K562 (cell line): ENCODE results near the gene OPRL1. TPM values are rescaled to one million over a fixed set of nuclear protein-coding genes. Genes with fewer than 3 reads are reported as not detected.

Source experiments
- FOS ChIP-seq: IDR thresholded peaks from 3 replicates; pipeline ENCODE4 v1.6.1; 2011; ENCODE audit not compliant: insufficient read length; ENCODE audit errors: extremely low read depth
- GABPA ChIP-seq: fragments of 200-800 bp; sonication (Bioruptor generic); conservative IDR thresholded peaks from 2 replicates; pipeline ENCODE4 v1.6.1; 2016; ENCODE audit warnings: low read depth, missing genetic modification characterization, missing compliant biosample characterization
- LARP7 ChIP-seq: fragments of 450-650 bp; IDR thresholded peaks from 2 replicates; pipeline ENCODE4 v1.6.1; 2016
- PATZ1 ChIP-seq: fragments of 250-450 bp; sonication (Bioruptor Pico); IDR thresholded peaks from 2 replicates; pipeline ENCODE4 v1.5.0; 2020; ENCODE audit warnings: mild to moderate bottlenecking, borderline replicate concordance
- PHF20 ChIP-seq: fragments of 450-650 bp; IDR thresholded peaks from 2 replicates; pipeline ENCODE4 v1.6.1; 2018; ENCODE audit not compliant: partially characterized antibody
- POLR3A ChIP-seq: IDR thresholded peaks from 2 replicates; pipeline ENCODE4 v1.6.1; 2011; ENCODE audit warnings: borderline replicate concordance, mild to moderate bottlenecking, moderate library complexity; ENCODE audit not compliant: insufficient read length, insufficient read depth; ENCODE audit errors: extremely low read depth
- SLC30A9 ChIP-seq: fragments of 250-450 bp; sonication (Bioruptor Pico); IDR thresholded peaks from 2 replicates; pipeline ENCODE4 v1.8.0; 2022; ENCODE audit warnings: mild to moderate bottlenecking, moderate library complexity
- SRF ChIP-seq, 2 experiments: fragments of 250-450, 450-650 bp in 1 of 2; sonication (Bioruptor Pico) in 1 of 2; sonication (generic) in 1 of 2; formaldehyde crosslinking; IDR thresholded peaks; 2 replicates each; pipeline versions ENCODE4 v1.5.0 to v1.5.1; 2020 to 2022; ENCODE audit warnings: mild to moderate bottlenecking in 1 of 2, missing genetic modification reagents in 1 of 2
- STAT6 ChIP-seq: sonication (generic); formaldehyde crosslinking; IDR thresholded peaks from 2 replicates; pipeline ENCODE4 v1.8.1; 2023; ENCODE audit warnings: mild to moderate bottlenecking, missing genetic modification reagents
- TRIM25 ChIP-seq: fragments of 450-650 bp; IDR thresholded peaks from 2 replicates; pipeline ENCODE4 v1.7.0; 2016; ENCODE audit warnings: borderline replicate concordance
- YY1 ChIP-seq, 3 experiments: IDR thresholded peaks; 2 replicates each; pipeline ENCODE4 v1.6.1; 2011; ENCODE audit warnings: low read length in 2 of 3, mild to moderate bottlenecking in 2 of 3, moderate library complexity in 2 of 3, borderline replicate concordance in 1 of 3, control low read depth in 1 of 3, low read depth in 1 of 3; ENCODE audit not compliant: insufficient read depth in 3 of 3, insufficient replicate concordance in 2 of 3, control insufficient read depth in 1 of 3, insufficient read length in 1 of 3; ENCODE audit errors: extremely low read depth in 1 of 3
- ZBTB11 ChIP-seq, 3 experiments: fragments of 200-800 bp in 1 of 3; fragments of 250-450 bp in 1 of 3; fragments of 450-650 bp in 1 of 3; sonication (Bioruptor Pico) in 1 of 3; sonication (Bioruptor generic) in 1 of 3; formaldehyde crosslinking in 1 of 3; IDR thresholded peaks; 2 replicates each; pipeline versions ENCODE4 v1.6.1 to v1.8.0; 2016 to 2022; ENCODE audit warnings: mild to moderate bottlenecking in 2 of 3, missing genetic modification characterization in 2 of 3, missing compliant biosample characterization in 1 of 3, moderate library complexity in 1 of 3
- ZNF766 ChIP-seq: fragments of 200-800 bp; sonication (Bioruptor generic); conservative IDR thresholded peaks from 2 replicates; pipeline ENCODE4 v1.6.1; 2016; ENCODE audit warnings: missing genetic modification characterization, missing compliant biosample characterization
- polyA plus RNA-seq, 8 experiments: library from polyadenylated mRNA; depleted of rRNA in 4 of 8; stranded (reverse) in 5 of 8; unstranded in 3 of 8; fragments of >200 nt; fragmentation: Nextera tagmentation in 2 of 8; fragmentation: Illumina TruSeq in 1 of 8; extraction: Ambion mirVana in 2 of 8; extraction: Trizol in 1 of 8; gene quantifications; 2 replicates each; pipeline versions ENCODE4 v1.2.1 to v1.2.3, GENCODE V29; 2011 to 2014; ENCODE audit warnings: inconsistent platforms in 1 of 8, missing spikeins in 1 of 8
- total RNA-seq, 7 experiments: library from RNA; depleted of rRNA in 6 of 7; stranded (reverse); fragments of >200 nt in 6 of 7; fragmentation: Illumina TruSeq in 2 of 7; extraction: Trizol in 2 of 7; gene quantifications; 2 replicates each; pipeline versions ENCODE4 v1.2.1 to v1.2.3, GENCODE V29; 2011 to 2021; ENCODE audit warnings: low replicate concordance in 1 of 7
- TF ChIP-seq, protein P1 (sequence below): fragments of 450-650 bp; formaldehyde crosslinking; IDR thresholded peaks from 2 replicates; pipeline ENCODE4 v1.4.0; 2020; ENCODE audit warnings: mild to moderate bottlenecking, moderate library complexity

Gene OPRL1
- total and polyA plus RNA-seq, 9 of the 15 experiments (the other 6 are each of a cell fraction or from before 2014, with no cell fraction given), result 0.06 to 0.33 (median 0.11) TPM; not detected in 2

DNA sequence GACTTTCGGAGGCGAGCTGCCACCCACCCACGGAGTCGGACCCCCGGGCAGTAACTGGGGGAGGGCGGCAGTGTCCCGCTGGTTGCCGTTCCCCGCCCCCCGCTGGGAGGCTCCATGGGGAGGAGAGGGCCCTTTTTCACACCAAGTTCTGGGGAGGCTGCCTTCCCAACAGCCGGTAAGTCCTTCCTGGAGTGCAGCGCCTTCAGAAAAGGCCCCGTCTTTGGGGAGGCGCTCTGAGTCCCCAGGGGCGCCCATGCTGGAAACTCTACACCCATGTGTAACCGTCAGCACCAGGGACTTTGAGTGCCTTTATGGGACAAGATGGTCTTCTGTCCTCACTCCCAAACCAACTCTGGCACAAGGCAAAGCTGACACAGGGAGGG lies 30.0 kb upstream of the OPRL1 start (continued):
- TF ChIP-seq ZBTB11 (CRISPR knock-in tag; IDR thresholded peaks at IDR 0.05), result peak in 1 of 3 experiments; percentile 50; a peak in 1 of 6 replicates
- no peak for TF ChIP-seq SRF (CRISPR knock-in tag; IDR thresholded peaks at IDR 0.05)
- no peak for TF ChIP-seq PHF20
- TF ChIP-seq ZNF766 (CRISPR knock-in tag), result no peak
- TF ChIP-seq POLR3A, result no peak
- TF ChIP-seq PATZ1, result no peak
- TF ChIP-seq TRIM25, result no peak
- TF ChIP-seq, protein P1, sequence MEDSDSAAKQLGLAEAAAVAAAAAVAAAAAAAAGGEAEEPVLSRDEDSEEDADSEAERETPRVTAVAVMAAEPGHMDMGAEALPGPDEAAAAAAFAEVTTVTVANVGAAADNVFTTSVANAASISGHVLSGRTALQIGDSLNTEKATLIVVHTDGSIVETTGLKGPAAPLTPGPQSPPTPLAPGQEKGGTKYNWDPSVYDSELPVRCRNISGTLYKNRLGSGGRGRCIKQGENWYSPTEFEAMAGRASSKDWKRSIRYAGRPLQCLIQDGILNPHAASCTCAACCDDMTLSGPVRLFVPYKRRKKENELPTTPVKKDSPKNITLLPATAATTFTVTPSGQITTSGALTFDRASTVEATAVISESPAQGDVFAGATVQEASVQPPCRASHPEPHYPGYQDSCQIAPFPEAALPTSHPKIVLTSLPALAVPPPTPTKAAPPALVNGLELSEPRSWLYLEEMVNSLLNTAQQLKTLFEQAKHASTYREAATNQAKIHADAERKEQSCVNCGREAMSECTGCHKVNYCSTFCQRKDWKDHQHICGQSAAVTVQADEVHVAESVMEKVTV (CRISPR knock-in tag), result no peak
- peak in 1 of 3 experiments; percentile 55 for TF ChIP-seq YY1 (IDR thresholded peaks at IDR 0.05; ENCODE audit: borderline replicate concordance in 1 of 3, control insufficient read depth in 1 of 3, extremely low read depth in 1 of 3, insufficient read depth in 3 of 3, insufficient read length in 1 of 3, insufficient replicate concordance in 2 of 3, low read depth in 1 of 3, low read length in 2 of 3)
- TF ChIP-seq STAT6 (CRISPR knock-in tag), result no peak
- TF ChIP-seq GABPA (tag), result no peak
- no peak for TF ChIP-seq LARP7
- no peak for TF ChIP-seq SLC30A9 (CRISPR knock-in tag)
- TF ChIP-seq FOS, result no peak
